Esophagus muscularis mucosa (tissue), 4 donors: ENCODE measurements around the gene RHOBTB1.

ENCODE experiments used
- EP300 ChIP-seq: sonication (generic); formaldehyde crosslinking; IDR thresholded peaks from one replicate; pipeline ENCODE4 v1.6.1; 2017; ENCODE audit warnings: antibody characterized with exemption
- POLR2A ChIP-seq: fragments of 450-650 bp; IDR thresholded peaks from one replicate; pipeline ENCODE4 v1.6.1; 2017; ENCODE audit warnings: antibody characterized with exemption, moderate library complexity, mild to moderate bottlenecking, low read depth
- POLR2AphosphoS5 ChIP-seq, 2 donors: sonication (generic); formaldehyde crosslinking; IDR thresholded peaks; one replicate each; pipeline ENCODE4 v1.6.1; 2017; ENCODE audit warnings: antibody characterized with exemption in 2 of 2
- TF ChIP-seq, protein P1 (sequence below), 3 experiments: fragments of 200-600 bp in 2 of 3; fragments of 450-650 bp in 1 of 3; sonication (generic) in 2 of 3; IDR thresholded peaks; one replicate each; pipeline ENCODE4 v1.5.1; 2017 to 2019; ENCODE audit warnings: antibody characterized with exemption in 3 of 3, mild to moderate bottlenecking in 2 of 3, moderate library complexity in 1 of 3

DNA sequence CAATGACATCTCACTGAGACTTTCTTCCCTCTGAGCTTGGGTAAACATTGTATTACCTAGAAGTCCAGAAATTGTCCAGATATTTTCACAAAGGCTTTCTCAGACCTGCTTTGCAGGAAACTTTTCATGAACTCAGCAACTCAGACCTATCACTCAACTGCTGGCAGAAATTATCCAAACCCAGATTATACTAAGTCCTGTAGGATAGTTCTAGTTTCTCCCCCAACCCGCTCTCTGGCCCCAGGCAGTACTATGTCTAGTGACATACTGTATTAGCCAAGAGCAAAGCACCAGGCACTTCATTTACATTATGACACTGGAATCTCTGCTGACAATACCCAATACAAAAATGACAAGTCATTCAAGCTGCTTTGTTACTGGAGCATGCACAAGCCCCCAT lies 75.0 kb downstream of the RHOBTB1 start:
- TF ChIP-seq, protein P1, sequence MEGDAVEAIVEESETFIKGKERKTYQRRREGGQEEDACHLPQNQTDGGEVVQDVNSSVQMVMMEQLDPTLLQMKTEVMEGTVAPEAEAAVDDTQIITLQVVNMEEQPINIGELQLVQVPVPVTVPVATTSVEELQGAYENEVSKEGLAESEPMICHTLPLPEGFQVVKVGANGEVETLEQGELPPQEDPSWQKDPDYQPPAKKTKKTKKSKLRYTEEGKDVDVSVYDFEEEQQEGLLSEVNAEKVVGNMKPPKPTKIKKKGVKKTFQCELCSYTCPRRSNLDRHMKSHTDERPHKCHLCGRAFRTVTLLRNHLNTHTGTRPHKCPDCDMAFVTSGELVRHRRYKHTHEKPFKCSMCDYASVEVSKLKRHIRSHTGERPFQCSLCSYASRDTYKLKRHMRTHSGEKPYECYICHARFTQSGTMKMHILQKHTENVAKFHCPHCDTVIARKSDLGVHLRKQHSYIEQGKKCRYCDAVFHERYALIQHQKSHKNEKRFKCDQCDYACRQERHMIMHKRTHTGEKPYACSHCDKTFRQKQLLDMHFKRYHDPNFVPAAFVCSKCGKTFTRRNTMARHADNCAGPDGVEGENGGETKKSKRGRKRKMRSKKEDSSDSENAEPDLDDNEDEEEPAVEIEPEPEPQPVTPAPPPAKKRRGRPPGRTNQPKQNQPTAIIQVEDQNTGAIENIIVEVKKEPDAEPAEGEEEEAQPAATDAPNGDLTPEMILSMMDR (IDR thresholded peaks at IDR 0.05), result no peak
- TF ChIP-seq POLR2A, result no peak
- no peak for TF ChIP-seq EP300
- TF ChIP-seq POLR2AphosphoS5 (IDR thresholded peaks at IDR 0.05), result no peak
